IMR-90 (cell line): ENCODE results near the gene NOG. TPM values are rescaled to one million over a fixed set of nuclear protein-coding genes. Genes with fewer than 3 reads are reported as not detected.

Experiments used
- ATAC-seq: fragments of 200-7000 bp; cut with Tn5 transposase; 2 replicates; pipeline ENCODE4 v1.9.1; 2020; ENCODE audit warnings: low read depth, mild to moderate bottlenecking, moderate library complexity
- BruUV-seq: library from RNA; stranded (reverse); fragments of 400-500 nt; replicated peaks from 2 replicates; lab custom pipeline; 2021; lab: Mats Ljungman, UMichigan
- CTCF ChIA-PET: fragments of 300-600 bp; formaldehyde crosslinking; extraction: SDS; loops from one replicate; lab custom pipeline; 2021; ENCODE audit warnings: antibody characterized with exemption; lab: Yijun Ruan, JAX
- POLR2A ChIA-PET: fragments of 300-600 bp; sonication (Branson Sonifier 250); formaldehyde crosslinking; loops from one replicate; lab custom pipeline; 2022; ENCODE audit warnings: antibody characterized with exemption; ENCODE audit not compliant: unreplicated experiment; lab: Charles Lee
- DNase-seq: peaks from one replicate; pipeline ENCODE4 v3.0.0; 2013
- H2AFZ ChIP-seq: replicated peaks from 2 replicates; pipeline ENCODE3; 2013; ENCODE audit warnings: low read length, mild to moderate bottlenecking; ENCODE audit not compliant: poor library complexity
- H2AK5ac ChIP-seq: 2 replicates; pipeline ENCODE4 v1.6.1; 2013; ENCODE audit warnings: low read depth, low read length, inconsistent platforms
- H2AK9ac ChIP-seq: replicated peaks from 2 replicates; pipeline ENCODE3; 2013; ENCODE audit warnings: mild to moderate bottlenecking, low read depth, low read length, moderate library complexity; ENCODE audit not compliant: poor library complexity
- H2BK120ac ChIP-seq: 2 replicates; pipeline ENCODE4 v1.6.1; 2013; ENCODE audit warnings: low read depth, low read length, inconsistent platforms
- H2BK15ac ChIP-seq: 3 replicates; pipeline ENCODE4 v1.6.1; 2013; ENCODE audit warnings: low read depth, low read length, inconsistent platforms
- H2BK20ac ChIP-seq: 2 replicates; pipeline ENCODE4 v1.6.1; 2013; ENCODE audit warnings: low read depth, mild to moderate bottlenecking, inconsistent platforms, low read length, moderate library complexity
- H2BK5ac ChIP-seq: 2 replicates; pipeline ENCODE4 v1.6.1; 2013; ENCODE audit warnings: mild to moderate bottlenecking, low read depth, low read length, inconsistent platforms; ENCODE audit not compliant: poor library complexity, severe bottlenecking
- H3K14ac ChIP-seq: replicated peaks from 2 replicates; pipeline ENCODE4 v1.6.1; 2013; ENCODE audit warnings: low read depth, low read length, inconsistent platforms
- H3K18ac ChIP-seq: 2 replicates; pipeline ENCODE4 v1.6.1; 2013; ENCODE audit warnings: low read depth, low read length, control low read depth
- H3K23ac ChIP-seq: 2 replicates; pipeline ENCODE4 v1.6.1; 2013; ENCODE audit warnings: low read depth, low read length, inconsistent platforms
- H3K27ac ChIP-seq: 2 replicates; pipeline ENCODE4 v1.5.1; 2013; ENCODE audit warnings: mild to moderate bottlenecking, control low read depth, low read length; ENCODE audit not compliant: insufficient read depth
- H3K27me3 ChIP-seq: 2 replicates; pipeline ENCODE4 v1.6.1; 2013; ENCODE audit warnings: low read length; ENCODE audit not compliant: control insufficient read depth, insufficient read depth
- H3K36me3 ChIP-seq: 2 replicates; pipeline ENCODE4 v1.6.1; 2013; ENCODE audit warnings: low read length, mixed read lengths; ENCODE audit not compliant: control insufficient read depth, insufficient read depth
- H3K4ac ChIP-seq: 2 replicates; pipeline ENCODE4 v1.6.1; 2013; ENCODE audit warnings: low read depth, low read length, inconsistent platforms
- H3K4me1 ChIP-seq: 2 replicates; pipeline ENCODE4 v1.6.1; 2013; ENCODE audit warnings: low read length, mixed read lengths; ENCODE audit not compliant: control insufficient read depth, insufficient read depth
- H3K4me2 ChIP-seq: 2 replicates; pipeline ENCODE4 v1.6.1; 2013; ENCODE audit warnings: low read depth, mild to moderate bottlenecking, control low read depth, low read length, moderate library complexity
- H3K4me3 ChIP-seq: 2 replicates; pipeline ENCODE4 v1.5.1; 2013; ENCODE audit warnings: low read depth, mild to moderate bottlenecking, control low read depth, low read length, moderate library complexity; ENCODE audit not compliant: insufficient read depth
- H3K56ac ChIP-seq: 2 replicates; pipeline ENCODE4 v1.6.1; 2013; ENCODE audit warnings: low read length, inconsistent platforms; ENCODE audit not compliant: insufficient read depth; ENCODE audit errors: extremely low read depth
- H3K79me1 ChIP-seq, 2 experiments: 2 replicates each; pipeline ENCODE4 v1.6.1; 2013; ENCODE audit warnings: low read length in 2 of 2, inconsistent platforms in 1 of 2, low read depth in 1 of 2
- H3K9ac ChIP-seq: 2 replicates; pipeline ENCODE4 v1.6.1; 2013; ENCODE audit warnings: low read depth, low read length, control low read depth
- H3K9me1 ChIP-seq: 2 replicates; pipeline ENCODE4 v1.6.1; 2013; ENCODE audit warnings: low read length, inconsistent platforms; ENCODE audit not compliant: insufficient read depth
- H3K9me3 ChIP-seq: 2 replicates; pipeline ENCODE4 v1.6.1; 2013; ENCODE audit warnings: low read length; ENCODE audit not compliant: control insufficient read depth, insufficient read depth
- H4K20me1 ChIP-seq: 2 replicates; pipeline ENCODE4 v1.6.1; 2013; ENCODE audit warnings: low read length, inconsistent platforms; ENCODE audit not compliant: insufficient read depth
- H4K5ac ChIP-seq: 2 replicates; pipeline ENCODE4 v1.6.1; 2013; ENCODE audit warnings: mild to moderate bottlenecking, low read depth, low read length, control low read depth
- H4K8ac ChIP-seq, 2 experiments: 2 replicates each; pipeline ENCODE4 v1.6.1; 2013; ENCODE audit warnings: low read depth in 2 of 2, low read length in 2 of 2, control low read depth in 1 of 2, inconsistent platforms in 1 of 2
- H4K91ac ChIP-seq: 2 replicates; pipeline ENCODE4 v1.6.1; 2013; ENCODE audit warnings: low read depth, low read length, inconsistent platforms; ENCODE audit not compliant: insufficient read depth
- BHLHE40 ChIP-seq: fragments of 150-350 bp; IDR thresholded peaks from 2 replicates; pipeline ENCODE4 v1.6.1; 2016; ENCODE audit warnings: mild to moderate bottlenecking, low read depth, low read length
- CEBPB ChIP-seq: IDR thresholded peaks from 2 replicates; pipeline ENCODE4 v1.6.1; 2012; ENCODE audit warnings: low read depth, low read length, improper control_type of control experiment
- CHD1 ChIP-seq: IDR thresholded peaks from 2 replicates; pipeline ENCODE4 v1.6.1; 2012; ENCODE audit warnings: low read depth, low read length, improper control_type of control experiment
- FOS ChIP-seq: fragments of 150-350 bp; IDR thresholded peaks from 2 replicates; pipeline ENCODE4 v1.6.1; 2016; ENCODE audit warnings: low read depth, low read length
- MAFK ChIP-seq: IDR thresholded peaks from 2 replicates; pipeline ENCODE4 v1.6.1; 2012; ENCODE audit warnings: low read depth, low read length, improper control_type of control experiment
- MAZ ChIP-seq: IDR thresholded peaks from 2 replicates; pipeline ENCODE4 v1.6.1; 2012; ENCODE audit warnings: low read depth, mild to moderate bottlenecking, low read length, improper control_type of control experiment, moderate library complexity, borderline replicate concordance
- MXI1 ChIP-seq: IDR thresholded peaks from 2 replicates; pipeline ENCODE4 v1.6.1; 2012; ENCODE audit warnings: low read depth, mild to moderate bottlenecking, low read length, moderate library complexity, borderline replicate concordance
- NFE2L2 ChIP-seq: fragments of 150-350 bp; IDR thresholded peaks from 2 replicates; pipeline ENCODE4 v1.6.1; 2016; ENCODE audit warnings: low read depth, mild to moderate bottlenecking, low read length
- POLR2A ChIP-seq: IDR thresholded peaks from 2 replicates; pipeline ENCODE4 v1.6.1; 2012; ENCODE audit warnings: mild to moderate bottlenecking, low read depth, low read length
- RCOR1 ChIP-seq: IDR thresholded peaks from 2 replicates; pipeline ENCODE4 v1.6.1; 2012; ENCODE audit warnings: mild to moderate bottlenecking, low read length, improper control_type of control experiment; ENCODE audit not compliant: insufficient replicate concordance
- RFX5 ChIP-seq: IDR thresholded peaks from 2 replicates; pipeline ENCODE4 v1.8.0; 2012; ENCODE audit warnings: low read depth, mild to moderate bottlenecking, low read length, moderate library complexity
- SMC3 ChIP-seq: fragments of 150-350 bp; IDR thresholded peaks from 2 replicates; pipeline ENCODE4 v1.6.1; 2016; ENCODE audit warnings: low read depth, mild to moderate bottlenecking, antibody characterized with exemption, low read length, moderate library complexity
- dilution Hi-C: fragments of 300-500 bp; cut with HindIII; formaldehyde crosslinking; loops from one replicate; pipeline ENCODE4 v1.14.3; 2018; ENCODE audit warnings: low sequenced_read_pairs; ENCODE audit not compliant: unreplicated experiment
- in situ Hi-C: fragments of 300-500 bp; cut with MboI; formaldehyde crosslinking; loops from 3 replicates; pipeline ENCODE4 v1.14.3; 2019; ENCODE audit warnings: low sequenced_read_pairs, inconsistent platforms, mixed read lengths
- intact Hi-C: fragments of 100-400 bp; cut with micrococcal nuclease; formaldehyde crosslinking; loops from 2 replicates; pipeline ENCODE4 v1.10.0; 2022
- polyA plus RNA-seq, 3 experiments: library from polyadenylated mRNA; depleted of rRNA; stranded (reverse); fragments of >200 nt; gene quantifications; 2 replicates each; pipeline ENCODE4 v1.2.3, GENCODE V29; 2012; ENCODE audit warnings: low replicate concordance in 1 of 3
- total RNA-seq: library from RNA; depleted of rRNA; stranded (reverse); fragments of >200 nt; gene quantifications from 2 replicates; pipeline ENCODE4 v1.2.3, GENCODE V29; 2012
- TF ChIP-seq, protein P1 (sequence below): fragments of 150-350 bp; IDR thresholded peaks from 2 replicates; pipeline ENCODE4 v1.6.1; 2016; ENCODE audit warnings: low read depth, mild to moderate bottlenecking, low read length, moderate library complexity, borderline replicate concordance
- TF ChIP-seq, protein P2 (sequence below): fragments of 150-350 bp; IDR thresholded peaks from 2 replicates; pipeline ENCODE4 v1.6.1; 2017; ENCODE audit warnings: mild to moderate bottlenecking, antibody characterized with exemption, low read length, low read depth
- TF ChIP-seq, protein P3 (sequence below): conservative IDR thresholded peaks from 2 replicates; pipeline ENCODE4 v1.5.1; 2012; ENCODE audit warnings: mild to moderate bottlenecking, low read depth, low read length, improper control_type of control experiment

NOG gene
- total and polyA plus RNA-seq, 2 of the 4 experiments (the other 2 are of a cell fraction), result 11.7 to 13.1 TPM

DNA sequence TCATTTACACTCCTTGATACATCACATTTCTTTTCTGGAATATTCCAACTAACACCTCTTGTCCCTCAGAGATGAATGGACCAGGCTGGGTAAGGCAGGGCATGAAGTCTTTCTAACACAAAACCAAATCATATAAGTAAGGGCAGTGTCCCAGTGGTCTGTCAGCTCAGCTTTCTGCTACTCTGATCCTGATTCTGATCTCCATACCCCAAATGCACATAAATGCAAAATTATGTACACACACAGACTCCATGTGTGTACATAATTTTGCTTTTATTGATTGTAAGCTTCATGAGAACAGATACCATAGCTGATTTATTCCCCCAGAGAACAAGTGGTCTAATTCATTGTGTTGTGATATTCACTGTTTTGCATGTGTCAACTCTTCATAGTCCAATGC, 47.9 kb downstream of the NOG start:
- dilution Hi-C loops, result no loop called here
- CTCF ChIA-PET, result interaction anchor here (0.6 kb wide), 1 partner anchor 72 kb away, joined by 3 read pairs; no protein-coding TSS in a partner anchor
- intact Hi-C loops, result no loop called here

More for the DNA sequence above, 47.9 kb downstream of the NOG start:
- Histone ChIP-seq H3K9me1 (no peaks in the 10 kb centered on the region), H2AK9ac (no peak overlapping the region), H3K4me1 (no peaks in the 10 kb centered on the region), H4K8ac (no peak overlapping the region), H2BK5ac (no peak overlapping the region), H3K4me3 (no peak overlapping the region), H2AK5ac (no peak overlapping the region), H2BK120ac (no peak overlapping the region), H3K4me2 (no peak overlapping the region), H2AFZ (no peak overlapping the region), H3K18ac (no peak overlapping the region), H3K14ac (no peak overlapping the region), H4K91ac (no peak overlapping the region), H3K4ac (no peak overlapping the region), H3K27ac (no peak overlapping the region), H3K9me3 (no peaks in the 10 kb centered on the region), H3K27me3 (peaks cover 29% of the 10 kb centered on the region), H3K56ac (no peak overlapping the region), H4K5ac (no peak overlapping the region), H2BK15ac (no peak overlapping the region), H2BK20ac (no peak overlapping the region), H4K20me1 (no peaks in the 10 kb centered on the region), H3K79me1 (no peaks in the 10 kb centered on the region), H3K23ac (no peak overlapping the region), H3K36me3 (no peaks in the 10 kb centered on the region), H3K9ac (no peak overlapping the region)
- ATAC-seq (no peak), DNase-seq (no peak)
- POLR2A ChIA-PET, result no interaction called here
- in situ Hi-C loops, result no loop called here
- TF ChIP-seq MXI1 (no peak), BHLHE40 (no peak), POLR2A (no peak), CHD1 (no peak), SMC3 (no peak), NFE2L2 (no peak), FOS (no peak), MAFK (no peak), MAZ (no peak), RFX5 (no peak), RCOR1 (no peak), CEBPB (no peak)
- TF ChIP-seq, protein P1, sequence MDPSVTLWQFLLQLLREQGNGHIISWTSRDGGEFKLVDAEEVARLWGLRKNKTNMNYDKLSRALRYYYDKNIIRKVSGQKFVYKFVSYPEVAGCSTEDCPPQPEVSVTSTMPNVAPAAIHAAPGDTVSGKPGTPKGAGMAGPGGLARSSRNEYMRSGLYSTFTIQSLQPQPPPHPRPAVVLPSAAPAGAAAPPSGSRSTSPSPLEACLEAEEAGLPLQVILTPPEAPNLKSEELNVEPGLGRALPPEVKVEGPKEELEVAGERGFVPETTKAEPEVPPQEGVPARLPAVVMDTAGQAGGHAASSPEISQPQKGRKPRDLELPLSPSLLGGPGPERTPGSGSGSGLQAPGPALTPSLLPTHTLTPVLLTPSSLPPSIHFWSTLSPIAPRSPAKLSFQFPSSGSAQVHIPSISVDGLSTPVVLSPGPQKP, result no peak
- TF ChIP-seq, protein P2, sequence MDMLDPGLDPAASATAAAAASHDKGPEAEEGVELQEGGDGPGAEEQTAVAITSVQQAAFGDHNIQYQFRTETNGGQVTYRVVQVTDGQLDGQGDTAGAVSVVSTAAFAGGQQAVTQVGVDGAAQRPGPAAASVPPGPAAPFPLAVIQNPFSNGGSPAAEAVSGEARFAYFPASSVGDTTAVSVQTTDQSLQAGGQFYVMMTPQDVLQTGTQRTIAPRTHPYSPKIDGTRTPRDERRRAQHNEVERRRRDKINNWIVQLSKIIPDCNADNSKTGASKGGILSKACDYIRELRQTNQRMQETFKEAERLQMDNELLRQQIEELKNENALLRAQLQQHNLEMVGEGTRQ, result no peak
- TF ChIP-seq, protein P3, sequence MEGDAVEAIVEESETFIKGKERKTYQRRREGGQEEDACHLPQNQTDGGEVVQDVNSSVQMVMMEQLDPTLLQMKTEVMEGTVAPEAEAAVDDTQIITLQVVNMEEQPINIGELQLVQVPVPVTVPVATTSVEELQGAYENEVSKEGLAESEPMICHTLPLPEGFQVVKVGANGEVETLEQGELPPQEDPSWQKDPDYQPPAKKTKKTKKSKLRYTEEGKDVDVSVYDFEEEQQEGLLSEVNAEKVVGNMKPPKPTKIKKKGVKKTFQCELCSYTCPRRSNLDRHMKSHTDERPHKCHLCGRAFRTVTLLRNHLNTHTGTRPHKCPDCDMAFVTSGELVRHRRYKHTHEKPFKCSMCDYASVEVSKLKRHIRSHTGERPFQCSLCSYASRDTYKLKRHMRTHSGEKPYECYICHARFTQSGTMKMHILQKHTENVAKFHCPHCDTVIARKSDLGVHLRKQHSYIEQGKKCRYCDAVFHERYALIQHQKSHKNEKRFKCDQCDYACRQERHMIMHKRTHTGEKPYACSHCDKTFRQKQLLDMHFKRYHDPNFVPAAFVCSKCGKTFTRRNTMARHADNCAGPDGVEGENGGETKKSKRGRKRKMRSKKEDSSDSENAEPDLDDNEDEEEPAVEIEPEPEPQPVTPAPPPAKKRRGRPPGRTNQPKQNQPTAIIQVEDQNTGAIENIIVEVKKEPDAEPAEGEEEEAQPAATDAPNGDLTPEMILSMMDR, result no peak
- BruUV-seq, result no TSS peak
